Hematopoietic multipotent progenitor cell treated with erythropoietin and hydrocortisone succinate and interleukin-3 and kit ligand, for 8 days (in vitro differentiated cells): ENCODE results near the gene CDK5.

Experiments
- DNase-seq: peaks from one replicate; pipeline ENCODE4 v3.0.0-alpha.2; 2015

The CDK5 gene

GRCh38 chr7:151086802-151087244 lies 29.1 kb upstream of the CDK5 start:
- DNase-seq: peak; percentile 27

DNA sequence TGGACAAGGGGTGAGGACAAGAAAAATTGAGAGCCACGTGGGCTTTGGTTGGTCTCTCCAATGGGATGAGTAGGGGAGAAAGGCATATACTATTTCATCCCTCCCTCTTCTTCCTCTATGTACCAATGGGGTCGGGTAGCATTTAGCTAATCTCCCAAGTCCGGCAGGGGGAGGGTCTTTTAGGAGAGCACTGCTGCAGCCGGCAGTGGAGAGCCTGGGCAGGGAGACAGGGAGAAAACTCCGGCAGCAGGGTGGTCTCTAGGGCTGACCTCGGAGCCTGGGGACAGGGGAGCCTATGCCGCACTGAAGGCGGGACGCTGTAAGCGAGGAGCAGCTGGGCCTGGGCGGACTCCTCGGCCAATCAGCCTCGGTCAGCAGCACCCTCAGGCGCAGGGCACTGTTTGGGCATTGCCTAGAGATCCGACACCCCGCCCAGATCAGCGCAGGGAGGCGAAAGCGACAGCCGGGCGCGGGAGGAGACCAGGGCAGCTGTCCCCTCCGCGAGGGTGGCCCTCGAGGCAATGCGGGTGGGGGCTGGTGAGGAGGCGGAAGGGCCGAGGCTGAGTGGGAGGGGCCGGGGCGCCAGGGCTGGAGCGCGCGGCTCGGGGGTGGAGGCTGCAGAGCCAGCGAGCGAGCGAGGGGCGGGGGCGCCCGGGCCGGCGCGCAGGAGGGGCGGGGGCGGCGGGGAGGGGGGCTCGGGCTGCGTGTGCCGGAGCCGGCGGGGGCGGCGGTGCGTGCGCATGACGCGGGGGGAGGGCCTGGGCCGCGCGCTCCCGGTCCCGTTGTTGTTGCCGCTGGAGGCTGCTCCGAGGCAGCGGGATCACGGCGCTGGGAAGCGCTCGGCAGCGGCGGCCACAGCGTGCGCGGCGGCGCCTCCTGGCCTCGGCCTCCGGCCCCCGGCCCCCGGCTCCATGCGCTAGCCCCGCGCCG lies 28.3 kb upstream of the CDK5 start, which contains the start of gene AGAP3:
Gene AGAP3 (plus strand): TSS at position 785 of the 930 bp plus-strand sequence. CDS start 267 bp downstream, outside the sequence.
- peak; percentile 78 for DNase-seq

GRCh38 chr7:151085329-151085690 lies 27.6 kb upstream of the CDK5 start:
- DNase-seq: no peak

DNA sequence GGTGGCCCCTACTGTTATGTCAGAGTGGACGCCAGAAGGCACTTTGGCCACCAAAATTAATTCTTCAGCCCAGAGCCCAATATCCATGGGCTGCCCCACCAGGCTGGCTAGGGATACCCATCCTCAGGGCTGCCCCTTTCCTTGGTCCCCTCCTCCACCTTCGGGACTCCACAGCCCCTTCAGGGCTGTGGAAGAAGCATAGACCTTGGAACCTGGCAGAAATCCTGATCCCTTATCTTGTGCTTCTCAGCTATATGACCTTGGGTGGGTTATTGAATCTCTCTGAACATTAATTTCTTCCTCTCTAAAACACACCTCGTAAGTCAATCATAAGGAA lies 26.1 kb upstream of the CDK5 start:
- no peak for DNase-seq

DNA sequence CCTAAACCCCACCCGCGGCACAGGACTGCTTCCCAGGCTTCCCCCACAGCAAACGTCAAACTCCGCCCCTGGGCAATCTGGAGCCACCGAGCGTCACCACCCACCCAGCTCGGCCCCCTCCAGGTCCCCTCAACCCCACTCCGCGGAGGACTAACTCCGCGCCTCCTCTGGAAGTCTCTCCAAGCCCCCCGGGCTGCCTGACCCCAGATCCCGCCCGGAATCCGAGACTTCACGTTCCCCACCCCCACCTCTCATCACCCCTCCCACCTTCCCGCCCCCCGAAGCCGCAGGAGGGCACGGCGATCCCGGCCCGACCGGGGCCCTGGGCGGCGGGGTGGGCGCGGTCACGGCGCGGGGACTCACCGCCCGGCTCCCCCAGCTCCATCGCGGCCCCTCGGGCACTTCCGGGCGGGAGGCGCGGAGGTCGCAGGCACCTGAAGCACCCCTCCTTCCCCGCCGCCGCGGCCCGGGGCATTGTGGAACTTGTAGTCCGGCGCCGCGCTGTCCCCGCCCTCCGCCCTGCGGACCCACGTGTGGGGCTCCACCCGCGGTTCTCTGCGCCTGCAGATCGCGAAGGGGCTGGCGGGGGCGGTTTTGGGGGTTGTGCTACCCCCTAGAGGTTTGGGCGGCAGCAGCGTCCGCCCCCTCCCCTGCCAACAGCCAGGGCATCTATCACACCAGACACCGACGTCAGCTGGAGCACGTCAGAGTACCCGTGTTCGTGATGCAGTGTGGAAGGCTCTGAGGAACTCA lies 25.6 kb upstream of the CDK5 start, which contains the start of gene TMUB1:
Gene TMUB1 (minus strand): TSS at position 423 of the 753 bp plus-strand sequence. CDS start 930 bp downstream, outside the sequence.
- DNase-seq: peak; percentile 73

DNA sequence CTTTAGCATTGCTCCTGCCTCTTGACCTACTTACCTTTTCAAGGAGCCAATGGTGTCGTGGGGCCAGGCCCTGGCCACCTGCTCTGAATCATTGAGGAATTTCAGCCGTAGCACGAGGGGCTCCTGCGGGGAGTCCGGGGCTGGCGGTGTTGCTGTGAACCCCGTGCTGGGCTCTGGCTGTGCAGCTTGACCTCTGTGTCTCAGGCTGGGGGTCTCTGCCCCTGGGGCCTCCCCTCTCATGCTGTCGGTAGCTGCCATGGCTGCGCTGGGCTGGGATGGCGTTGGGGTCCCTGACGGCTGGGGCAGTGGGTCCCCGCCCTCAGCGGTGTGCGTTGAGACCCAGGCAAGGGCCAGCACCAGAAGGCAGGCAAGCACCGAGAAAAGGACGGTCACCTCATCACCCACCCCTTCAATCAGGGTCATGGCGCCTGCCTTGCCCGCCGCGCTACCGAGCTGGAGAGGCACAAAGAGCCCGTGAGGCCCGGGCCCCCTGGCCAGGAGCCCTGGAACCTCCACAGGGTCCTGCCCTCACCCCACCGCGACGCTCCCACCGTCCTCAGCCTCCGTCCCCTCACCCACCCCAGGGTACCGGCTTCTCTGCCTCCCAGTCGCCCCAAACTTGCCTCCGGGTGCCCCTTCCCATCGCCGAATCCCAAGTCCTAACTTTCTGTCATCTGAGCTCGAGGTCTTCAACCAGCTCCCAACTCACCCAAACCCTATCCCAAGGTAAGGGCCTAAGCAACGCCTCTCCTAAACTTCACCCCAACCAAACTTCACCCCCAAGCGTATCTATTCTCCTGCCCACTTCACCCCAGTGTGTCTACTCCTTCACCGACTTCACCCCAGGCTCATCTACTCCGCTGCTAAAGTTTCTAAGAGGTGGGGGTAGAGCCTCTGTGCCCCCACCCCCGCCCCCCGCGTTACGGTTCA lies 24.7 kb upstream of the CDK5 start:
- peak; percentile 37 for DNase-seq

GRCh38 chr7:151081170-151082101 lies 23.7 kb upstream of the CDK5 start:
- DNase-seq: no peak

DNA sequence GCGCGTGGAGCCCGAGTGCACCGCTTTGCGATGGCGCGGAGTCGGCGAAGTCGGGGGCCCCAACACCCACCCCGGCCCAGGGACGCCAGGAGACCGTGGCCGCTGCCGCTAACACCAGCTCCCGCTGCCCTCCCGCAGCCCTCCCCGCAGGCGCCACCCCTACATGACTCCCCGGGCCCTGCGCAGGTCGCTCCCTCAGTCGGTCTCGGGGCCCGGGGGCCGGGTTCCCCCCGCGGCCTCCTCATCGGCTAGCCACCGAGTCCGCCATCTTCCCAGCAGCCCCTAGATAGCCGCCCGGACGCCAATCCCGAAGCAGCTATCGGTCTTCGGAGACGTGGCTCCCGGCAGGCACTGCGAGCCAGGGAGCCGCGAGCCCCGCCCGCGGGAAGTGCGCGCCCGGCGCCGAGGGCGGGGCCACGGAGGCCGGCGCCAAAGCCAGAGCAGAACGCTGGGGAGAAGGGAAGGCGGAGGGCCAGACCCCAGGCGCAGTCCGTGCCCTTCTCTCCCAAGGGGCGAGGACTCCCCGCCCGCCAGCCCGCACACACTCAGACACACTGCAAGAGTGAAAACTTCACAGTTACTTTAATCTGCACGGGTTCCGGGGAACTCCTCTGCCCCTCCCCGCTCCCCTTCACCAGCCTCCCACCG lies 22.9 kb upstream of the CDK5 start, which contains the start of gene FASTK:
Gene FASTK (minus strand): TSS at position 288 of the 648 bp plus-strand sequence. CDS start 43 bp downstream, at position 245.
- peak; percentile 91 for DNase-seq

DNA sequence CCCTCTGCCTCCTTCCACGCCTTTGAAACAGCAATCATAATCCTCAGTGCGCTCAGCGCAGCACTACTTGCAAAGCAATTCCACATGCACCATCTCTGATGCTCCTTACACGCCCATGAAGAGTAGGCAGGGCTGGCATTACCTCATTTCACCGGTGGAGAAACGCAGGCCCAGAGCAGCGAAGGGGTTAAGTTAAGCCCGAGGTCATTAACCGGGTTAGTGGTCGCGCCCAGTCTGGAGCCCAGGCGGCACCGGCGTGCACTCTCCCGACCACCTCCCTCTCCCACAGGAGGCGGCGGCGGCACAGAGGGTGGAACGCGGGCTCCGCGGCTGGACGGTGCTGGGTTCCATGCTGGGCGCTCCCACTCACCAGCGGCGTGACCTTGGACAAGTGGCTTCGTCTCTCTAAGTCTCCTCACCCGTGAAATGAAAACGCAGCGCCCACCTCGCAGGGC lies 22.4 kb upstream of the CDK5 start:
- DNase-seq: peak; percentile 45

DNA sequence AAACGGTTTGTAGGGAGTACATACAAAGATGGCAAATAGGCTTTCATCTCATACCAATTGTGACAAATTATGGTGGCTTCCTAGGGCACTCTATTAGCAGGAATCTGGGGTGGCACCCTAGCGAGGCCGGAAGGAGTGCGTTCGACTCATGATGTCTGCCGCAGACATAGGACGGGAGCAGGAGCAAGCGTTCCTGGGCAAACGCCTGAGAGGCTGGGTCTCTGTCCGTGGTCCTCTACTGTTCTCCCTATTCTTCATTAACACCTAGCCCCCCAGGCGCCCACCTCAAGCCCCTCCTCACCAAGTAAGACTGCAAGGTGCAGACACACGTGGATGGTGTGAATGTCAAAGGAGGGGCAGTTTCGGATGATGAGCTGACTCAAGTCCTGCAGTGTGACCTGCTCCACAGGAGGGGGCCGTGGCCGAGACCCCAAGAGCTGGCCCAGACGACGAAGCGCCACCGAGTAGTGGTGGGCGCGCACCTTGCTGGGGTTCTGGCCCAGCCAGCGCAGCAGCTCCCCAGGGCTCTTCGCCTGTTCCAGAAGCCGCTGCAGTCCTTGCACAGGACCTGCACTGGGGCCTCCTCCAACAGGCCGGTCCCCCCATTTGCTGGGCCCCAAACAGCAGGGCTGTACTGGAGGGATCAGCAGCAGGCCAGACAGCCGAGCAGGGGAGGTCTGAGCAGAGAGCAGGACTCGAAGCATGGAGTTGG lies 21.7 kb upstream of the CDK5 start:
- DNase-seq: no peak

DNA sequence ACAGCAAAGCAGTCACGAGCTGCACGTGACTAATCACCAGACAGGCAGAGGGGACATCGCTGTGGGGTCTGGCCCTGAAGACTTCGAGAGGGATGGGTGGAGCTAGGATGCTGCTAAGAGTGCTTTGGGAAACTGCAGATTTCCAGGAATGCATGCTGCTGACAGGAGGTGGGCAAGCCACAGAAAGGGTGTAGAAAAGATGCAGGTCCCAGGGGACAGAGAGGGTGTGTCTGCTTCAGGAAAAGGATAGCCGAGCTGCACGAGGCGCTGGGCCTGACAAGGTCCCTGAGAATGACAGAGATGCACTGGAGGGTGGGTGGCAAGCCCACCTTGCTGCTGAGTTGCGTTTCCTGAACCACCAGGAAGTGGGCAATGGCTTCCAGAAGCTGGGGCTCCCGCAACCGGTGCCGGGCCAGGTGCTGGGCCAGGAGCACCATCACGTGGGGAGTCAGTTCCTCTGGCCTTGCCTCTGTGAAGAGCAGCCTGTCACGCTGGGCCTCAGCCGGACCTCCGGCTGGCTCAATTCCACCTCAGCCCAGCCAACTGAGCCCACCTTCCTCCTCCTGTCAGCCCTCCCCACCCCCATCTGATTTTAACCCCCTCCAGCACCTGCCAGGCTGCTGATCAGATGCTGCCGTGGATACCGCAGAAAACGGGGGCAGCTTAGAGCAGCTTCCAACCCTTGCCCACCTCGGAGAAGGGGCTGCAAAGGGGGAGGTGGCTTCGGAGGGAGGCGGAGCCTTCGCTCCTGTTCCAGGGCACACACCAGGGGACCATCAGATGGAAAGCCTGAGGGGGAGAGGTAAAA lies 20.7 kb upstream of the CDK5 start:
- no peak for DNase-seq

DNA sequence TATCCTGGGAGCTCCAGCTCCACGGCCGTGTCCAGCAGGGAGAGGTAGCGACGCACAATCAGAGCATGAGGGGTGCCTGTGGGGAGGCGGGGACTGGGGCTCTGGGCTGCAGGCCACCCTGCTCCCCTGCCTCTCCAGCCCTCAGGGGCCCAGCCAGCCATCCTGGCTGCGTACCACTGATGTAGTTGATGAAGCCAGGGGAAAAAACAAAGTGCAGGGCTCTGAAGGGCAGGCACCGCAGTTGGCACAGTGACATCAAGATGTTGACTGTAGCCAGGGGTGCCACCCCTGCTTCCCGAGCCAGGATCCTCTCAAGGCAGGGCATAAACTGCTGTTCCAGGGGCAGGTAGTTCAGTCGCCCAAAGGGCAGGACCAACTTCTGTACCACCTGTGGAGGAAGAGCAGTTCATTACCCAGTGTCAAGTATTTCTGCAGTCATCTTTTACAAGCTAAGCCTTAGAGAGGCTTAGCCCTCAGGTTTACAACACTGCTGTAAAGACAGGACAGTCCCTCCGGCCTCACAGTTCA lies 20.1 kb upstream of the CDK5 start:
- no peak for DNase-seq

- DNase-seq: no peak
Observed at GRCh38 chr7:151076863-151077704, 19.4 kb upstream of the CDK5 start.

GRCh38 chr7:151075978-151076426 lies 18.3 kb upstream of the CDK5 start:
- no peak for DNase-seq

GRCh38 chr7:151075662-151075971 lies 17.9 kb upstream of the CDK5 start:
- no peak for DNase-seq

- DNase-seq: no peak
Observed at GRCh38 chr7:151074817-151075661, 17.3 kb upstream of the CDK5 start.

DNA sequence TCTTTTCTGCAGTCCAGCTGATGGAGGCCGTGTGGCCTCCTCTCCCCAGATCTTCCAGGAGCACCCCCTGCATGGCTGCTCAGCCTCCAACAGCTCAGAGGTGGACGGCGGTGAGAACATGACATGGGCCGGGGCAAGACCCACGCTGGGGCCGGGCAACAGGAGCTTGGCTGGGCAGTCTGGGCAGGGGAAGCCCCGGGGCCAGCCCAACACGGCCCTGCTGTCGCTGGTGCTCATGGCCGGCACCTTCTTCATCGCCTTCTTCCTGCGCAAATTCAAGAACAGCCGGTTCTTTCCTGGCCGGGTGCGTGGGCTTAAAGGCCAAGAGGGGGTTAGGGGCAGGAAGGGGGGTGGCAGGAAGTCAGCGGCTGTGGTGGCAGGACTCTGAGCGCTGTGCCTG lies 16.3 kb upstream of the CDK5 start:
- DNase-seq: no peak
